Measurements from ENCODE around the gene NDEL1. TPM values are rescaled to one million over a fixed set of nuclear protein-coding genes. Genes with fewer than 3 reads are reported as not detected.

Gene NDEL1
- total RNA-seq, 1 experiment from 2014 or later = 71.1 TPM

DNA sequence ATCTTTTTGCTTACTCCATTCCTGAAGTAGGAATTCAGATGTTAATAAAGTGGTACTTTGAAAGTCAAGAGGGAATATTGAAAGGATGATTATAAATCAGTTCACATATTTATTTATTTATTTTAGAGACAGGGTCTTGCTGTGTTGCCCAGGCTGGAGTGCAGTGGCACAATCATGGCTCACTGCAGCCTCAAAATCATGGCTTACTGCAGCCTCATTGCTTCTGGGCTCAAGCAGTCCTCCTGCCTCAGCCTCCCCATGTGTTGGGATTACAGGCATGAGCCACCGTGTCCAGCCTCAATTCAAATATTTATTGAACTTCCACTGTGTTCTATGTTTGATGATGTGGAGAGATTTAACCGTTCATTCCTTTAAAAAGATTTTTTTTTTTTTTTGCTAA lies 6.6 kb downstream of the NDEL1 start:
- Histone ChIP-seq H3K36me3 (ENCODE audit: insufficient read depth, low read length, poor library complexity, severe bottlenecking) (peaks cover 25% of the 10 kb centered on the region), H3K9me3 (ENCODE audit: low read depth, low read length, poor library complexity, severe bottlenecking) (no peaks in the 10 kb centered on the region), H3K27ac (ENCODE audit: low read depth, low read length, poor library complexity, severe bottlenecking) (peak overlapping the region; percentile 44), H3K4me1 (ENCODE audit: insufficient read depth, low read length, poor library complexity, severe bottlenecking) (peaks cover 32% of the 10 kb centered on the region), H3K27me3 (replicated peaks; ENCODE audit: insufficient read depth, low read depth, low read length, poor library complexity) (no peaks in the 10 kb centered on the region), H3K4me3 (ENCODE audit: low read depth, low read length, poor library complexity, severe bottlenecking) (no peak overlapping the region)
- no peak for DNase-seq (ENCODE audit: low spot score)
- ChIA-PET CTCF (no interaction called here), POLR2A (ENCODE audit: low non-redundant PET) (no interaction called here)
- no TSS peak for BruUV-seq (replicated peaks)
- intact Hi-C loops (cut with micrococcal nuclease; ENCODE audit: unreplicated experiment) = no loop called here
- TF ChIP-seq, protein P1, sequence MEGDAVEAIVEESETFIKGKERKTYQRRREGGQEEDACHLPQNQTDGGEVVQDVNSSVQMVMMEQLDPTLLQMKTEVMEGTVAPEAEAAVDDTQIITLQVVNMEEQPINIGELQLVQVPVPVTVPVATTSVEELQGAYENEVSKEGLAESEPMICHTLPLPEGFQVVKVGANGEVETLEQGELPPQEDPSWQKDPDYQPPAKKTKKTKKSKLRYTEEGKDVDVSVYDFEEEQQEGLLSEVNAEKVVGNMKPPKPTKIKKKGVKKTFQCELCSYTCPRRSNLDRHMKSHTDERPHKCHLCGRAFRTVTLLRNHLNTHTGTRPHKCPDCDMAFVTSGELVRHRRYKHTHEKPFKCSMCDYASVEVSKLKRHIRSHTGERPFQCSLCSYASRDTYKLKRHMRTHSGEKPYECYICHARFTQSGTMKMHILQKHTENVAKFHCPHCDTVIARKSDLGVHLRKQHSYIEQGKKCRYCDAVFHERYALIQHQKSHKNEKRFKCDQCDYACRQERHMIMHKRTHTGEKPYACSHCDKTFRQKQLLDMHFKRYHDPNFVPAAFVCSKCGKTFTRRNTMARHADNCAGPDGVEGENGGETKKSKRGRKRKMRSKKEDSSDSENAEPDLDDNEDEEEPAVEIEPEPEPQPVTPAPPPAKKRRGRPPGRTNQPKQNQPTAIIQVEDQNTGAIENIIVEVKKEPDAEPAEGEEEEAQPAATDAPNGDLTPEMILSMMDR (conservative IDR thresholded peaks at IDR 0.05; ENCODE audit: low read depth, low read length) = no peak
- TF ChIP-seq EZH2 (IDR thresholded peaks at IDR 0.05; ENCODE audit: borderline replicate concordance, low read depth, low read length, poor library complexity, severe bottlenecking) = no peak

DNA sequence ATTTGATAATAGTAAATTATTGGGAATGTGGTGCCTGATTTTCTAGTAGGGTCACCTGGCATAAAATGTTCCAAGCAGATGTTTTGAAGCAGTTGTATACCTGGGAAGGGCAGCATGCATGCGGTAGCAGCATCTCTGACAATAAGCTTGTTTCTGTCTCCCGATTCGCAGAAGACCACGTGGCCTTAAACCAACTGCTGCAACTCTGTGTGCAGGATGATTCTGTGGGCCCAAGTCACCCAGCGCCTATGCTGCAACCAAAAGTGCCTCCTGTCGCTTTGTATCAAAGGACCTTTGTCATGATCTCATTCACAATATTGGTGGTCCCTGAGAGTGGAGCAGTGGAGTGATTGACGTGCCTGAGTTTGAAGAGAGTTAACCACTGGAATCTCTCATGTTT lies 8.1 kb downstream of the NDEL1 start:
- intact Hi-C loops (cut with micrococcal nuclease; ENCODE audit: unreplicated experiment) = no loop called here
- no TSS peak for BruUV-seq (replicated peaks)
- no peak overlapping the region for H3K27ac ChIP-seq (ENCODE audit: low read depth, low read length, poor library complexity, severe bottlenecking)
- no peaks in the 10 kb centered on the region for H3K27me3 ChIP-seq (replicated peaks; ENCODE audit: insufficient read depth, low read depth, low read length, poor library complexity)
- DNase-seq (ENCODE audit: low spot score) = no peak
- POLR2A ChIA-PET (ENCODE audit: low non-redundant PET) = no interaction called here
- H3K9me3 ChIP-seq (ENCODE audit: low read depth, low read length, poor library complexity, severe bottlenecking) = no peaks in the 10 kb centered on the region
- CTCF ChIA-PET = no interaction called here
- H3K4me3 ChIP-seq (ENCODE audit: low read depth, low read length, poor library complexity, severe bottlenecking) = no peak overlapping the region
- peaks cover 32% of the 10 kb centered on the region for H3K36me3 ChIP-seq (ENCODE audit: insufficient read depth, low read length, poor library complexity, severe bottlenecking)
- TF ChIP-seq, protein P1 (conservative IDR thresholded peaks at IDR 0.05; ENCODE audit: low read depth, low read length) = no peak
- TF ChIP-seq EZH2 (IDR thresholded peaks at IDR 0.05; ENCODE audit: borderline replicate concordance, low read depth, low read length, poor library complexity, severe bottlenecking) = no peak
- H3K4me1 ChIP-seq (ENCODE audit: insufficient read depth, low read length, poor library complexity, severe bottlenecking) = peaks cover 32% of the 10 kb centered on the region

DNA sequence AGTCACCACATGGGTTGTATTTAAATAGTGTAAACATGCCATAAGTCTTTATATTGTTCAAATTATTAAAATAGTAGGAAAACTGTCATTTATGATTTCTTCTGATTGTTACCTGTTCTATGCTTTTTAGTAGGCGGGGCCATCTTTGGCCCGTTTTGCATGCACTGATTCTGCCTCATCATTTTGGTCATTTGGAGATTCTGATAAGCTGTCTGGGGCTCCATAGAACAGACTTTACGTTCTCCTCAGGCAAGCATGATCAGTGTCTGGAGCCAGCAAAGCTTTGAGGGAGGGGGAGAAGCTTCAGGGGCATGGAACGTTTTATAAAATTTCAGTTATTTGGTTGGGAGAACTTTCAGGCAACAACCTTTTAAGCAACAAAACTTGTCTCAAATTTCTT lies 8.8 kb downstream of the NDEL1 start:
- TF ChIP-seq, protein P1 (conservative IDR thresholded peaks at IDR 0.05; ENCODE audit: low read depth, low read length) = no peak
- no peak for TF ChIP-seq EZH2 (IDR thresholded peaks at IDR 0.05; ENCODE audit: borderline replicate concordance, low read depth, low read length, poor library complexity, severe bottlenecking)
- H3K36me3 ChIP-seq (ENCODE audit: insufficient read depth, low read length, poor library complexity, severe bottlenecking) = peaks cover 39% of the 10 kb centered on the region
- H3K27ac ChIP-seq (ENCODE audit: low read depth, low read length, poor library complexity, severe bottlenecking) = no peak overlapping the region
- no TSS peak for BruUV-seq (replicated peaks)
- no peaks in the 10 kb centered on the region for H3K9me3 ChIP-seq (ENCODE audit: low read depth, low read length, poor library complexity, severe bottlenecking)
- no peak for DNase-seq (ENCODE audit: low spot score)
- intact Hi-C loops (cut with micrococcal nuclease; ENCODE audit: unreplicated experiment) = no loop called here
- ChIA-PET CTCF (no interaction called here), POLR2A (ENCODE audit: low non-redundant PET) (no interaction called here)
- H3K4me3 ChIP-seq (ENCODE audit: low read depth, low read length, poor library complexity, severe bottlenecking) = no peak overlapping the region
- no peaks in the 10 kb centered on the region for H3K27me3 ChIP-seq (replicated peaks; ENCODE audit: insufficient read depth, low read depth, low read length, poor library complexity)
- peaks cover 32% of the 10 kb centered on the region for H3K4me1 ChIP-seq (ENCODE audit: insufficient read depth, low read length, poor library complexity, severe bottlenecking)

Data from A673 (cell line).